Caco-2 (cell line): ENCODE data around the gene CFAP141. TPM values are rescaled to one million over a fixed set of nuclear protein-coding genes. Genes with fewer than 3 reads are reported as not detected.

Experiments
- Bru-seq: library from RNA; stranded (reverse); fragments of 400-500 nt; gene quantifications from one replicate; lab custom pipeline; 2021; lab: Mats Ljungman, UMichigan
- BruChase-seq, 2 experiments: library from RNA; stranded (reverse); fragments of 400-500 nt; gene quantifications; one replicate each; lab custom pipeline; 2021; lab: Mats Ljungman, UMichigan
- BruUV-seq: library from RNA; stranded (reverse); fragments of 400-500 nt; replicated peaks from 2 replicates; lab custom pipeline; 2021; lab: Mats Ljungman, UMichigan
- CTCF ChIA-PET: fragments of 300-600 bp; sonication (Branson Sonifier 250); formaldehyde crosslinking; loops from one replicate; lab custom pipeline; 2022; ENCODE audit warnings: antibody characterized with exemption; lab: Charles Lee
- POLR2A ChIA-PET: fragments of 300-600 bp; sonication (Branson Sonifier 250); formaldehyde crosslinking; loops from one replicate; lab custom pipeline; 2022; ENCODE audit warnings: antibody characterized with exemption; lab: Charles Lee
- DNase-seq, 2 experiments: peaks; one replicate each; pipeline versions ENCODE4 v3.0.0 to v3.0.0-alpha.2; 2020 to 2022
- H3K27me3 ChIP-seq: replicated peaks from 2 replicates; pipeline ENCODE4 v1.6.0; 2011; ENCODE audit warnings: low read length; ENCODE audit not compliant: control insufficient read depth, insufficient read depth
- H3K36me3 ChIP-seq: 2 replicates; pipeline ENCODE4 v1.5.1; 2011; ENCODE audit warnings: low read length; ENCODE audit not compliant: control insufficient read depth, insufficient read depth
- H3K4me1 ChIP-seq: fragments of 250-450 bp; sonication (Bioruptor Pico); 2 replicates; pipeline ENCODE4 v1.5.1; 2020; ENCODE audit warnings: mild to moderate bottlenecking
- H3K4me3 ChIP-seq: 2 replicates; pipeline ENCODE4 v1.5.1; 2011; ENCODE audit warnings: low read depth, mild to moderate bottlenecking, control low read depth, low read length
- H3K9me3 ChIP-seq: fragments of 250-450 bp; sonication (Bioruptor Pico); 2 replicates; pipeline ENCODE4 v1.5.1; 2020; ENCODE audit warnings: mild to moderate bottlenecking, moderate library complexity
- H3K27ac Mint-ChIP-seq: one replicate; pipeline ENCODE4 v1.8.0; 2022; ENCODE audit warnings: mixed read lengths; ENCODE audit not compliant: unreplicated experiment
- H3K27me3 Mint-ChIP-seq: one replicate; pipeline ENCODE4 v1.8.0; 2022; ENCODE audit warnings: mixed read lengths; ENCODE audit not compliant: insufficient read depth, unreplicated experiment
- H3K36me3 Mint-ChIP-seq: one replicate; pipeline ENCODE4 v1.8.0; 2022; ENCODE audit warnings: mild to moderate bottlenecking, mixed read lengths; ENCODE audit not compliant: insufficient read depth, unreplicated experiment
- H3K4me1 Mint-ChIP-seq: one replicate; pipeline ENCODE4 v1.8.0; 2022; ENCODE audit warnings: low read depth, mixed read lengths; ENCODE audit not compliant: unreplicated experiment
- H3K4me3 Mint-ChIP-seq: one replicate; pipeline ENCODE4 v1.8.0; 2022; ENCODE audit warnings: mild to moderate bottlenecking, moderate library complexity, mixed read lengths; ENCODE audit not compliant: unreplicated experiment
- H3K9me3 Mint-ChIP-seq: one replicate; pipeline ENCODE4 v1.8.0; 2022; ENCODE audit warnings: mixed read lengths; ENCODE audit not compliant: unreplicated experiment
- intact Hi-C: fragments of 100-400 bp; cut with micrococcal nuclease; formaldehyde crosslinking; loops from one replicate; pipeline ENCODE4 v1.10.0; 2022; ENCODE audit not compliant: unreplicated experiment
- long read RNA-seq: library from polyadenylated mRNA; stranded (forward); transcript quantifications from one replicate; pipeline ENCODE4 v2.0.0, GENCODE V29; 2022
- total RNA-seq: library from RNA; stranded (reverse); gene quantifications from 2 replicates; pipeline ENCODE4 v1.2.3, GENCODE V29; 2022
- TF ChIP-seq, protein P1 (sequence below), 2 experiments: fragments of 200-600 bp in 1 of 2; IDR thresholded peaks; 1 replicate in 1 of 2; 2 replicates in 1 of 2; pipeline versions ENCODE4 v1.5.1 to v1.8.0; 2011 to 2022; ENCODE audit warnings: antibody characterized with exemption in 1 of 2, control low read depth in 1 of 2, inconsistent platforms in 1 of 2, low read depth in 1 of 2, low read length in 1 of 2, mild to moderate bottlenecking in 1 of 2, moderate library complexity in 1 of 2; ENCODE audit not compliant: insufficient read depth in 1 of 2, severe bottlenecking in 1 of 2, unreplicated experiment in 1 of 2

CFAP141 gene
- not detected in 2 replicates for total RNA-seq
- Bru-seq, nascent RNA, result percentile 38 among the genes with signal in this experiment
- percentile 23 among the genes with signal in this experiment for BruChase-seq, experiment 1, labeled RNA remaining after a 2-hour chase
- percentile 28 among the genes with signal in this experiment for BruChase-seq, experiment 2, labeled RNA remaining after a 6-hour chase
- long read RNA-seq, result 0 reads

- no peaks in the 10 kb centered on the region for H3K27me3 Mint-ChIP-seq
- H3K4me1 Mint-ChIP-seq, result no peaks in the 10 kb centered on the region
- no peak within 1 kb of the TSS for H3K4me3 ChIP-seq
- H3K36me3 ChIP-seq, result no peaks in the 10 kb centered on the region
- H3K36me3 Mint-ChIP-seq, result peaks cover 47% of the 10 kb centered on the region
- peak in 1 of 2 experiments; percentile 22 for DNase-seq
- intact Hi-C loops, result no loop called here
- no peaks in the 10 kb centered on the region for H3K9me3 Mint-ChIP-seq
- TF ChIP-seq, protein P1, sequence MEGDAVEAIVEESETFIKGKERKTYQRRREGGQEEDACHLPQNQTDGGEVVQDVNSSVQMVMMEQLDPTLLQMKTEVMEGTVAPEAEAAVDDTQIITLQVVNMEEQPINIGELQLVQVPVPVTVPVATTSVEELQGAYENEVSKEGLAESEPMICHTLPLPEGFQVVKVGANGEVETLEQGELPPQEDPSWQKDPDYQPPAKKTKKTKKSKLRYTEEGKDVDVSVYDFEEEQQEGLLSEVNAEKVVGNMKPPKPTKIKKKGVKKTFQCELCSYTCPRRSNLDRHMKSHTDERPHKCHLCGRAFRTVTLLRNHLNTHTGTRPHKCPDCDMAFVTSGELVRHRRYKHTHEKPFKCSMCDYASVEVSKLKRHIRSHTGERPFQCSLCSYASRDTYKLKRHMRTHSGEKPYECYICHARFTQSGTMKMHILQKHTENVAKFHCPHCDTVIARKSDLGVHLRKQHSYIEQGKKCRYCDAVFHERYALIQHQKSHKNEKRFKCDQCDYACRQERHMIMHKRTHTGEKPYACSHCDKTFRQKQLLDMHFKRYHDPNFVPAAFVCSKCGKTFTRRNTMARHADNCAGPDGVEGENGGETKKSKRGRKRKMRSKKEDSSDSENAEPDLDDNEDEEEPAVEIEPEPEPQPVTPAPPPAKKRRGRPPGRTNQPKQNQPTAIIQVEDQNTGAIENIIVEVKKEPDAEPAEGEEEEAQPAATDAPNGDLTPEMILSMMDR (IDR thresholded peaks at IDR 0.05; ENCODE audit: insufficient read depth in 1 of 2, low read depth in 1 of 2, low read length in 1 of 2, severe bottlenecking in 1 of 2, unreplicated experiment in 1 of 2), result no peak
- ChIA-PET POLR2A (no interaction called here), CTCF (no interaction called here)
- H3K4me3 Mint-ChIP-seq, result no peak within 1 kb of the TSS
- no peaks in the 10 kb centered on the region for H3K9me3 ChIP-seq
- H3K27ac Mint-ChIP-seq, result no peak within 1 kb of the TSS
- H3K27me3 ChIP-seq, result no peaks in the 10 kb centered on the region
- BruUV-seq, result no TSS peak
- no peaks in the 10 kb centered on the region for H3K4me1 ChIP-seq
Measured at GRCh38 chr1:154206196-154206595, at the start of gene CFAP141. Gene CFAP141, minus strand, starts transcription at chr1:154206333. Its CDS starts 26 bp downstream, at chr1:154206307.

- Mint-ChIP-seq H3K27ac (no peak overlapping the region), H3K27me3 (no peaks in the 10 kb centered on the region), H3K36me3 (peaks cover 88% of the 10 kb centered on the region), H3K4me3 (no peak overlapping the region), H3K4me1 (no peaks in the 10 kb centered on the region), H3K9me3 (no peaks in the 10 kb centered on the region)
- TF ChIP-seq, protein P1 (IDR thresholded peaks at IDR 0.05; ENCODE audit: insufficient read depth in 1 of 2, low read depth in 1 of 2, low read length in 1 of 2, severe bottlenecking in 1 of 2, unreplicated experiment in 1 of 2), result no peak
- Histone ChIP-seq H3K4me1 (no peaks in the 10 kb centered on the region), H3K27me3 (no peaks in the 10 kb centered on the region), H3K4me3 (no peak overlapping the region), H3K36me3 (peaks cover 7% of the 10 kb centered on the region), H3K9me3 (no peaks in the 10 kb centered on the region)
- no peak for DNase-seq
- ChIA-PET POLR2A (interaction anchor here (0.7 kb wide), 1 partner anchor 81 kb away, joined by 4 read pairs; no protein-coding TSS in a partner anchor), CTCF (no interaction called here)
- BruUV-seq, result no TSS peak
- intact Hi-C loops, result no loop called here
Measured at GRCh38 chr1:154253671-154254070, 47.5 kb upstream of the CFAP141 start.

GRCh38 chr1:154241703-154242351 lies 35.7 kb upstream of the CFAP141 start:
- Histone ChIP-seq H3K4me3 (no peak overlapping the region), H3K27me3 (no peaks in the 10 kb centered on the region), H3K4me1 (peaks cover 20% of the 10 kb centered on the region), H3K9me3 (no peaks in the 10 kb centered on the region), H3K36me3 (peaks cover 5% of the 10 kb centered on the region)
- Mint-ChIP-seq H3K4me1 (peaks cover 19% of the 10 kb centered on the region), H3K27me3 (no peaks in the 10 kb centered on the region), H3K36me3 (peaks cover 97% of the 10 kb centered on the region), H3K27ac (no peak overlapping the region), H3K4me3 (no peak overlapping the region), H3K9me3 (no peaks in the 10 kb centered on the region)
- TF ChIP-seq, protein P1 (IDR thresholded peaks at IDR 0.05; ENCODE audit: insufficient read depth in 1 of 2, low read depth in 1 of 2, low read length in 1 of 2, severe bottlenecking in 1 of 2, unreplicated experiment in 1 of 2), result no peak
- BruUV-seq, result no TSS peak
- POLR2A ChIA-PET, result no interaction called here
- no peak for DNase-seq
- CTCF ChIA-PET, result no interaction called here
- intact Hi-C loops, result no loop called here
